ENCODE results near the gene UGT1A4.

DNA sequence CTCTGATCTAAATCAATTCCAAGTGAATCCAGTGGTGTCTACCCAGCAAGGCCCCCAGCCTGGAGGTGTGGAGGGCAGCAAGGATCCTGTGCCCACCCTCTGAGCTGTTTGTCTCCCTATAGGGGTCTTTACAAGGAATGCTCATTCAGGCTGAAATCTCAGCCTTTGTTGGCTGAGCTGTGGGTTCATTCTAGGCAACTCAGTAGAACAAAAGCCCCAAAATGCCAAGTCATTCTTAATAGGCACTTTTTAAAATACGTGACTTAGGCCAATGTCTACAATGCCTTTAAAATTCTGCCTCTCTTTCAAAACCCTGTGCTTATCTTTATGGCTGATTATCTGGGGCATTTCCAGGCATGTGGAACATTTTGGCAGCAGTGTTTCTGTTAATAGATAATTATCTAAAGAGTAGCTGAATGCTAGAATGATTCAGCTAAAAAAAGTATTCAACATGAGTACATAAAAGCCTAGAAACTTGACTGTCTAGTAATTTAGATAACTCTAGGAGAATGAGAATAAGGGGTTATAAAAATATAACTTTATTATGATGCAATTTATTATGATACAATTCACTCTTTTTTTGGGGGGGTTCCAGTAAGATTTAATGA is 18.4 kb upstream of the UGT1A4 start:
- TF ChIP-seq POLR2A (IDR thresholded peaks at IDR 0.05) = no peak
- TF ChIP-seq, protein P1, sequence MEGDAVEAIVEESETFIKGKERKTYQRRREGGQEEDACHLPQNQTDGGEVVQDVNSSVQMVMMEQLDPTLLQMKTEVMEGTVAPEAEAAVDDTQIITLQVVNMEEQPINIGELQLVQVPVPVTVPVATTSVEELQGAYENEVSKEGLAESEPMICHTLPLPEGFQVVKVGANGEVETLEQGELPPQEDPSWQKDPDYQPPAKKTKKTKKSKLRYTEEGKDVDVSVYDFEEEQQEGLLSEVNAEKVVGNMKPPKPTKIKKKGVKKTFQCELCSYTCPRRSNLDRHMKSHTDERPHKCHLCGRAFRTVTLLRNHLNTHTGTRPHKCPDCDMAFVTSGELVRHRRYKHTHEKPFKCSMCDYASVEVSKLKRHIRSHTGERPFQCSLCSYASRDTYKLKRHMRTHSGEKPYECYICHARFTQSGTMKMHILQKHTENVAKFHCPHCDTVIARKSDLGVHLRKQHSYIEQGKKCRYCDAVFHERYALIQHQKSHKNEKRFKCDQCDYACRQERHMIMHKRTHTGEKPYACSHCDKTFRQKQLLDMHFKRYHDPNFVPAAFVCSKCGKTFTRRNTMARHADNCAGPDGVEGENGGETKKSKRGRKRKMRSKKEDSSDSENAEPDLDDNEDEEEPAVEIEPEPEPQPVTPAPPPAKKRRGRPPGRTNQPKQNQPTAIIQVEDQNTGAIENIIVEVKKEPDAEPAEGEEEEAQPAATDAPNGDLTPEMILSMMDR (IDR thresholded peaks at IDR 0.05) = no peak
